Activated naive CD8-positive, alpha-beta T cell treated with anti-CD3 and anti-CD28 coated beads, Interleukin-2, amount 10 ng/mL, durations not matched to agents 7 days and 5 days (primary cell): ENCODE results near the gene INTS1. TPM values are rescaled to one million over a fixed set of nuclear protein-coding genes. Genes with fewer than 3 reads are reported as not detected.
"Not testable (repeated sequence)": the region's sequence is repeated elsewhere in the genome, so short reads cannot be mapped to it uniquely, and the experiment has no call there.

Experiments
- ATAC-seq: fragments of 150-1000 bp; cut with Tn5 transposase; one replicate; pipeline ENCODE4 v1.10.0; 2021; ENCODE audit warnings: low read depth, moderate library complexity
- POLR2A ChIA-PET: fragments of 350-600 bp; sonication (Branson Sonifier 250); formaldehyde crosslinking; loops from one replicate; lab custom pipeline; 2021; ENCODE audit warnings: antibody characterized with exemption; lab: Charles Lee
- DNase-seq: peaks from one replicate; pipeline ENCODE4 v3.0.0; 2021
- H3K27ac Mint-ChIP-seq: one replicate; pipeline ENCODE4 v1.8.0; 2022; ENCODE audit warnings: mild to moderate bottlenecking, mixed read lengths
- H3K27me3 Mint-ChIP-seq: one replicate; pipeline ENCODE4 v1.8.0; 2022; ENCODE audit warnings: mild to moderate bottlenecking, moderate library complexity, mixed read lengths
- H3K36me3 Mint-ChIP-seq: one replicate; pipeline ENCODE4 v1.8.0; 2021; ENCODE audit warnings: mild to moderate bottlenecking, mixed read lengths
- H3K4me1 Mint-ChIP-seq: one replicate; pipeline ENCODE4 v1.8.0; 2021; ENCODE audit warnings: mixed read lengths
- H3K4me3 Mint-ChIP-seq: one replicate; pipeline ENCODE4 v1.8.0; 2022; ENCODE audit warnings: mild to moderate bottlenecking, moderate library complexity, mixed read lengths
- H3K9me3 Mint-ChIP-seq: one replicate; pipeline ENCODE4 v1.8.0; 2021; ENCODE audit warnings: mixed read lengths
- total RNA-seq, 2 experiments: library from RNA; stranded (reverse); gene quantifications; one replicate each; pipeline ENCODE4 v1.2.3, GENCODE V29; 2021

The INTS1 gene
- total RNA-seq, 2 experiments from 2014 or later = 110 to 115 TPM

DNA sequence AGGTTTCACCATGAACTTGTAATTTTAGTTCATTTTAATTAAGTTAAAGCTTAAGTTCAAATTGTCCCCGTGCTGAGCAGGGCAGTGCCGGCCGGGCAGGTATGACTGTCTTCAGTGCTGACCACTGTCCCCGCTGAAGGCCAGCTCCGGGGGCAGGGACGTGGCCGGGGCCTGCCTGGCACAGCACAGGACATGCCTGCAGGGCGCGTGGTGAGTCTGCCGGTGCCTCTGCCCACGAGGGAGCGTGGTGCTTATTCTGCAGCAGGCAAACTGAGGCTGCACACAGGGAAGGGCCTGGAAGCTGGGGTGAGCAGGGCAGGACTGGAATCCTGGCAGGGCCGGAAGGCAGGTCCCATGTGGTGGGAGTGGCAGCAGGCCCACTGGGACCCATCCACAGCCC lies 54.7 kb downstream of the INTS1 start:
- POLR2A ChIA-PET = interaction anchor here (0.5 kb wide), 1 partner anchor 636 kb away, joined by 3 read pairs; no protein-coding TSS in a partner anchor
- no peak for ATAC-seq
- Mint-ChIP-seq H3K9me3 (no peaks in the 10 kb centered on the region), H3K4me3 (no peak overlapping the region), H3K36me3 (no peaks in the 10 kb centered on the region), H3K4me1 (no peaks in the 10 kb centered on the region), H3K27ac (no peak overlapping the region), H3K27me3 (no peaks in the 10 kb centered on the region)
- DNase-seq = no peak

DNA sequence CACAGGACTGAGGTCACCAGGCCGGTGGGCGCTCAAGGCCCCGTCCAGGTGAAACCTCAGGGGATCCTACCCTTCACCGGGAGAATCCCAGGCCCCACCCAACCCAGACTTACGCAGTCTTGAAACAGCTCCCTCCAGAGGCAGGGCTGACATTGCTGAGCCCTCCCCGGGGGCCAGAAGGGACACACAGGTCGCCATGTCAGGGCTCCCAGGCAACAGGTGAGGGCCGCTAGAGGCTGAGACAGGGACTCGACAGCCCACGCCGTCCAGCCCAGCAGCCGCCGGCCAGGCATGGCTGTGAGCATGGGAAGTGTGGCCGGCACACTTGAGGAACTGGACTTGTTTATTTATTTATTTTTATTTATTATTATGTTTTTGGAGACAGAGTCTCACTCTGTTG lies 55.2 kb downstream of the INTS1 start:
- no peaks in the 10 kb centered on the region for H3K4me1 Mint-ChIP-seq
- ATAC-seq (no peak), DNase-seq (no peak)
- H3K9me3 Mint-ChIP-seq = no peaks in the 10 kb centered on the region
- H3K4me3 Mint-ChIP-seq = no peak overlapping the region
- no peak overlapping the region for H3K27ac Mint-ChIP-seq
- H3K36me3 Mint-ChIP-seq = no peaks in the 10 kb centered on the region
- POLR2A ChIA-PET = interaction anchor here (0.5 kb wide), 1 partner anchor 636 kb away, joined by 3 read pairs; no protein-coding TSS in a partner anchor
- H3K27me3 Mint-ChIP-seq = no peaks in the 10 kb centered on the region

DNA sequence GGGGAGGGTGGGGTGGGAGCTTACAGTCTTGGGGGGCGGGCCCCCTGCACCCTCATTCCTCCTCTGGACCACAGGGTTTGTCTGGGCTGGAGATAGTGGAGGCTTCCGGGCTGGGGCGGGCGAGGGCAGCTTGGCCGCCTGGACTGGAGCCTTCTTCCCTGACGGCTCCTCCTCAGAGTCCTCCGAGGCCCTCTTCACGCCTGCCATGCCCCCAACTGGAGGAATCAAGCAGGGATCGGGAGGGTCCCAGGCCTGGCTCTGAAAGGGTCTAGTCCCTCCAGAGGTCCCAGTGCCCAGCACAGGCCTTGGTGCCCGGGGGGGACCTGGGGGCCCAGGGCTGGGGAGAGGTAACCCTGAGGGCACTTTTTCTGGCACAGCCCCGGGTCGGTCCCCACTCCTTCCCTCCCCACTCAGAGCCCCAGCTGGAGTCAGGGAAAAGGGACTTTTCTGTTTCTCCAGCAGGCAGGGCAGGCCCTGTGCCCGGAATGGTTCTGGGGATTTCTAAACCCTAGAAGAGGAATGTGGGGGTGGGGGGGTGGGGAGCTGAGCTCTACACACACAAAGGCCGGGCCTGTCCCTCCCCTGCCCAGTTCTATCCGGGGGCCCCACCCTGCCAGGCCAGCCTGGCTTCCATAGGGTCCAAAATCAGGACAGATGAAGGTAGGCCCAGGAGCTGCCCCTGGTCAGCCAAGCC lies 56.5 kb downstream of the INTS1 start:
- Mint-ChIP-seq H3K4me1 (no peaks in the 10 kb centered on the region), H3K27me3 (no peaks in the 10 kb centered on the region), H3K36me3 (no peaks in the 10 kb centered on the region), H3K4me3 (no peak overlapping the region), H3K27ac (no peak overlapping the region), H3K9me3 (no peaks in the 10 kb centered on the region)
- POLR2A ChIA-PET = no interaction called here
- ATAC-seq = no peak
- DNase-seq = no peak

DNA sequence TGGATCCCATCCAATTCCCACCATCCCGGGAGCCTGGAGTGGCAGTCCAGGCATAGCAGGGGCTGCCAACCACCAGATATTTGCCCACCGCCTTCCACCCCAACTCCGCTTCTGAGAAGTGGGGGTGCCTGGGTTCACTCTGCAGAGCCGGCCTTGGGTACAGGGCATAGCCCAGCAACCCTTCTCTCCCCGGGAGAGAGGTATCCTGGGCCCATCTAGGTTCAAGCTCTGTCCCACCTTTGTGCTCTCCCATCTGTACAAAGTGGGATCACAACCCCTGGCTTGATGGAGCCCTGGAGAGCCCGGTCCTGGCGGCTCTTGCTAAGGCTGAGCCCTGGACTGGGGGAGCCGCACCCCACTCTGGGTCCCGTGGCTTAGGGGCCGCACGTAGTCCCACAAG lies 57.1 kb downstream of the INTS1 start:
- POLR2A ChIA-PET = no interaction called here
- Mint-ChIP-seq H3K4me3 (no peak overlapping the region), H3K36me3 (no peaks in the 10 kb centered on the region), H3K27me3 (no peaks in the 10 kb centered on the region), H3K9me3 (no peaks in the 10 kb centered on the region), H3K27ac (no peak overlapping the region), H3K4me1 (no peaks in the 10 kb centered on the region)
- DNase-seq (no peak), ATAC-seq (peak; percentile 15)

DNA sequence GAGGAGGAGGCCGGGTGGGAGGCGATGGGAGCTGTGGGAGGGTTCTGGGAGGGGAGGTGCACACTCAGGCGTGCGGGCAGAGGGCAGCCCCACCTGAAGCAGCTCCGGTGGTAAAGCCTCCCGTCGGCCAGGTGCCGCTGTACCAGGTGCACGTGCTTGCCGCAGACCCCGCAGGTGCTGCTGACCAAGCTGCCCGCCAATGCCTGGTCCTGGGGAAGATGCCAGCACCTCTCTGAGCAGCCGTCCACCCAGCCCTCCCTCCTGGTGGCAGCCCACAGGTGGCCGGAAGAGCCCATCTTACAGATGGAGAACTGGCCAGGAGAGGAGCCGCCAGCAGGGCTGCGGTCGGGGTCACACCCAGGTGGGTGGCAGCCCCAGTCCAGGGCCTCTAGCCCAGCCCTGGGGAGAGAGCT lies 57.6 kb downstream of the INTS1 start:
- Mint-ChIP-seq H3K4me1 (no peaks in the 10 kb centered on the region), H3K9me3 (no peaks in the 10 kb centered on the region), H3K4me3 (no peak overlapping the region), H3K27me3 (no peaks in the 10 kb centered on the region), H3K27ac (no peak overlapping the region), H3K36me3 (no peaks in the 10 kb centered on the region)
- POLR2A ChIA-PET = no interaction called here
- DNase-seq = no peak
- ATAC-seq = no peak

DNA sequence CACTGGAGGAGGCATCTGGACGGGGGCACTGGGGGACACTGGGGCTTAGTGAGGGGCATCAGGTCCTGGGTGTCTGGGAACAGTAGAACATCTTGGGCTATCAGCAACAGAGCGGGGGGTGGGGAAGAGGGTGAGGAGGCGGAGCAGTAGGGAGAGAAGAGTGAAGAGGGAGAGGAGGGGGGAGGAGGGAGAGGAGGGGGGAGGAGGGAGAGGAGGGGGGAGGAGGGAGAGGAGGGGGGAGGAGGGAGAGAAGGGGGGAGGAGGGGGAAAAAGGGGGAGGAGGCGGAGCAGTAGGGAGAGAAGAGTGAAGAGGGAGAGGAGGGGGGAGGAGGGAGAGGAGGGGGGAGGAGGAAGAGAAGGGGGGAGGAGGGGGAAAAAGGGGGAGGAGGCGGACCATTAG lies 58.2 kb downstream of the INTS1 start:
- H3K9me3 Mint-ChIP-seq = not testable (repeated sequence)

DNA sequence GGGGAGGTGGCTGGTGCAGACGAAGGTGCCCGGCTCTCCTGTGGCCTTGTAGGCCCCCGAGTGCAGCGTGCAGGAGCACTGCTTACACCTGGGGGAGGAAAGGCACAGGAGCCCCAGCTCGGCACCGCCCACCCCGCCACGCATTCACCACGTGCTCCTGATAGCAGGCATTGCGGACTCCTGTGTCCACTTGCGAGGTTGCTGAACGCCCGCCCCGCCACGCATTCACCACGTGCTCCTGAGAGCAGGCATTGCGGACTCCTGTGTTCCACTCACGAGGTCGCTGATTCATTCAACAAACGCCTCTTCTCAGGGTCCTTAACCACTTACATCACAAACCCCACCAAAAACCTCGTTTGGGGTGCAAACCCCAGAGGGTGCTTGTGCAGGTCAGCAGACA lies 58.8 kb downstream of the INTS1 start:
- Mint-ChIP-seq H3K4me3 (no peak overlapping the region), H3K36me3 (no peaks in the 10 kb centered on the region), H3K27me3 (no peaks in the 10 kb centered on the region), H3K4me1 (no peaks in the 10 kb centered on the region), H3K27ac (no peak overlapping the region), H3K9me3 (no peaks in the 10 kb centered on the region)
- POLR2A ChIA-PET = no interaction called here
- no peak for DNase-seq
- ATAC-seq = no peak

More for the DNA sequence above, 58.2 kb downstream of the INTS1 start:
- H3K4me1 Mint-ChIP-seq, ATAC-seq, POLR2A ChIA-PET, H3K36me3 Mint-ChIP-seq, H3K4me3 Mint-ChIP-seq, H3K27me3 Mint-ChIP-seq, DNase-seq, H3K27ac Mint-ChIP-seq: not testable (repeated sequence)

DNA sequence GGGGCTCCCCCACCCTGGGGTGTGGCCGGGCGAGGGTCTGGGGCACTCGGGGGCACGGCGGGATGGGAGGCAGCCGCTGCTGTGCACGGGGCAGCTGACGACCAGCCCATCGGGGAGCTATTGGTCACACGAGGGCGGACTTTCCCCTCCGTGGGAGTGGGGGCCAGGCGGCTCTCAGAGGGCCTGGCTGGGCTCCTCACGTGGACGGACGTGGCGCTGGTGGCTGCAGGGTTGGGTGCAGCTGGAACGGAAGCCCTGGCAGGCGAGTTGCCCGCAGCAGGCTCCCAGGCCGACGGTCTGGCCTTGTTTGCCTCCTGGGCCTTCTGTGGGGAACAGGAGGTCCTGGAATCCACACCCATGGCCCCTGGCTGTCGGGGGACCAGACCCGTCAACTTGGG lies 59.3 kb downstream of the INTS1 start:
- H3K27me3 Mint-ChIP-seq = no peaks in the 10 kb centered on the region
- no peak overlapping the region for H3K4me3 Mint-ChIP-seq
- POLR2A ChIA-PET = no interaction called here
- no peaks in the 10 kb centered on the region for H3K4me1 Mint-ChIP-seq
- no peak overlapping the region for H3K27ac Mint-ChIP-seq
- DNase-seq = no peak
- no peaks in the 10 kb centered on the region for H3K9me3 Mint-ChIP-seq
- no peak for ATAC-seq
- H3K36me3 Mint-ChIP-seq = no peaks in the 10 kb centered on the region

DNA sequence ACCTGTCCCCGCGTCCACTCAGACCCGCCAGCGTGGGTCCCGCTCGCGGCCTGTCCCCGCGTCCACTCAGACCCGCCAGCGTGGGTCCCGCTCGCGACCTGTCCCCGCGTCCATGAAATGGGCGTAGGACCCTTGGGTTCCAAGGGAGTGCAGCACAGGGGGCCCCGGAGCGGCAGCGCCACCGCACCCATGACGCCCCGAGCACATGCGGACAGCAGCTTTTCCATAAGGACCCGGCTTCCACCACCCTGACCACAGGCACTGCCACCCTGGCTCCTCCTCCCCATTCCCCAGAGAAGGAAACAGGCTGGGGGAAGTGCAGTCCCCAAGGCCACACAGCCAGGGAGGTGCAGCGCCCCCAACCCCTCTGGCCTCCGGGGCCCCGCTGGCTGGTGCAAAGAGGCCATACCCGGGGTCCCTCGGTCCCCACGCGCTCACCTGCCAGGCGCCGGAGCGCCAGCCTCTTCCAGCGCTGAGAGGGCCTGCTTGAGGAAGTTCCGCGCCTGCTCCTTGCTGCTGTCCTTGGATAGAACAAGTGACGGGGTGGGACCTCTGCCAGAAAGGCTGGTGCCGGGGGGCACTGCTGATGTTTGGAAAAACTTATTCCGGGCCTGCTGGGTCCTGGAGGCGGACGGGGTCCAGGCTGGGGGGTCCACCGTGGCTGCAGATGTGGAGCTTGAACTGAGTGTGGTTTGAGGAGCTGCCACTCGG lies 59.8 kb downstream of the INTS1 start:
- H3K4me3 Mint-ChIP-seq = no peak overlapping the region
- H3K36me3 Mint-ChIP-seq = no peaks in the 10 kb centered on the region
- no peaks in the 10 kb centered on the region for H3K4me1 Mint-ChIP-seq
- ATAC-seq = no peak
- H3K9me3 Mint-ChIP-seq = no peaks in the 10 kb centered on the region
- no peaks in the 10 kb centered on the region for H3K27me3 Mint-ChIP-seq
- H3K27ac Mint-ChIP-seq = no peak overlapping the region
- POLR2A ChIA-PET = no interaction called here
- DNase-seq = no peak

DNA sequence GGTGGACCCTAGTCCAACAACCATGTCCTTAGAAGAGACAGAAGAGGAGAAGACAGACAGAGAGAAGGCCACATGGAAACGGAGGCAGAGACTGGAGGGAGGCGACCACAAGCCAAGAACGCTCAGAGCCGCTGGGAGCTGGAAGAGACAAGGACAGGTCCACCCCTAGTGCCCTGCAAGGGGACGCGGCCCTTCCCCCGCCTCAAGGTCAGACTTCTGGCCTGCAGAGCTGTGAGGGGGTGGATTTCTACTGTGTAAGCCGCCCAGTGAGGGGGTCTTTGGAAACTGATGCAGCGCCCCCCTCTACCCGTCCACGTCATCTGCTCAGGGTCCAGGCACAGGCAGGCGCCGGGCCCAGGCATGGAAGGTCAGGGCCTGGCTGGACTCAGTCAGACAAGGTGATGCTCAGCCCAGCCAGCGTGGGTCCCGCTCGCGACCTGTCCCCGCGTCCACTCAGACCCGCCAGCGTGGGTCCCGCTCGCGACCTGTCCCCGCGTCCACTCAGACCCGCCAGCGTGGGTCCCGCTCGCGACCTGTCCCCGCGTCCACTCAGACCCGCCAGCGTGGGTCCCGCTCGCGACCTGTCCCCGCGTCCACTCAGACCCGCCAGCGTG lies 60.5 kb downstream of the INTS1 start:
- ATAC-seq, DNase-seq, H3K4me3 Mint-ChIP-seq, H3K27me3 Mint-ChIP-seq, H3K4me1 Mint-ChIP-seq, H3K27ac Mint-ChIP-seq, H3K36me3 Mint-ChIP-seq, POLR2A ChIA-PET, H3K9me3 Mint-ChIP-seq: not testable (repeated sequence)

DNA sequence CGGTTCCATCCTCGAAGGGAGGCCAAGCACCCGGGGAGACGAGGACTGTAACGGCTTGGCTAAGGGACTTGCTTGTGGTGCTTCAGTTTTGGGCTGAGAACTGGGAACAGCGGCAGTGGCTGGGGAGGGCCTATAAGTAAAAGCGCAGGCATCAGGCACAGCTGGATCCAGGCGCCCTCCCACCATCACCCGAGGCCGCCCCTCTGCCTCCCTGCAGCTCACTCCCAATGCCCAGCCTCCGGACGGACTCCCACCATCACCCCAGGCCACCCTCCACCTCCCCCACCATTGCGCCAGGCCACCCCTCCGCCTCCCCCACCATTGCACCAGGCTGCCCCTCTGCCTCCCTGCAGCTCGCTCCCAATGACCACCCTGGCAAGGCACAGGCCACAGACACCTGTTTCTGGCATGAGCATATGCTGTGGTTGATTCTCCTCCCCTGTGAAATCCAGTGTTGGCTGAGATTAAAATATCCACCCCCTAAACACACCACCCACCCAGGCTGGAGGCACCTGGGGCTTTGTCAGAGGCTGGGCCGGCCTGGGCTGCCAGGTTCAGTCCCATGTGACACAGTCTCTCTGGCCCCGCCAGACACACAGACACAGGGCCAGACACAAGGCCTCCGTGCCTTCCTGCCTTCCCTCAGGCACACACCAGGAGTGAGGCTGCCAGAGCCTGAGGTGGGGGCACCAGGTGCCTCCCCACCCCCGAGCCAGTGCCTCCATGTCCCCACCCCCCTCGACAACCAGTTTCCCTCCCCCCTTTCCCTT lies 61.6 kb downstream of the INTS1 start:
- Mint-ChIP-seq H3K27ac (no peak overlapping the region), H3K36me3 (no peaks in the 10 kb centered on the region), H3K9me3 (no peaks in the 10 kb centered on the region), H3K27me3 (no peaks in the 10 kb centered on the region), H3K4me3 (no peak overlapping the region), H3K4me1 (no peaks in the 10 kb centered on the region)
- ATAC-seq = no peak
- DNase-seq = no peak
- POLR2A ChIA-PET = no interaction called here

DNA sequence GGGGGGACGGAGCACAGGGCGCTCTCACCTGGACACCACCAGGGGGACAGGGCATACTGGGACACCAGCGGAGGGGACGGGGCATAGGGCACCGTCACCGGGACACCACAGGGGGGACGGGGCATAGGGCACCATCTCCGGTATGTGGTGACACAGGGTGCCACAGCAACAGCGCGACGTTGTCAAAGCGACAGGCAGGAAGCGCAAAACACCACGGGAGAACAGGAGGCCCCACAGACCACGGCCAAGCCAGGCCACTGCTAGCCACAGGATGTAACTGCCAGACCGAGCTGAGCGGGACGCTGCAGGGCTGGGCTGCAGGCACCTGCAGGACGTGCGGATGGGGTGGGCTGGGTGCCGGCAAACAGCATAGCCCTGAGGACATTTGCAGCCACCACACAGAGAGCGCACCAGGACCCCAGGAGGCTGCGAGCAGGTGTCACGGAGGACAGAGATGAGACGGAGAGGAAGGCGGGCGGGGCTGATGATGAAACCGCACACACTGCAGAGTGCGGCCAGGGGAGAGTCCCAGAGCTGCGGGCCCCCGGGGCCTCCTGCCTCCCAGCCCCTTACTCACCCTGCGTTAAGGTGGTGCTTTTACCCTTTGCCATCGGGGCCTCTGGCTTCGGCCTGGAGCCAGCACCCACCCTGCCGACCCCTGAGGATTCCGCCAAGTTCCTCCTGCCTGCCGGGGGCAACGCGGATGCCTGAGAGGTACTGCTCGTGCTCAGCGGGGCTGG lies 62.4 kb downstream of the INTS1 start:
- Mint-ChIP-seq H3K9me3 (no peaks in the 10 kb centered on the region), H3K4me1 (no peaks in the 10 kb centered on the region), H3K27ac (no peak overlapping the region), H3K27me3 (no peaks in the 10 kb centered on the region), H3K36me3 (no peaks in the 10 kb centered on the region), H3K4me3 (no peak overlapping the region)
- POLR2A ChIA-PET = interaction anchor here (0.5 kb wide), 1 partner anchor 24 kb away, joined by 3 read pairs; no protein-coding TSS in a partner anchor
- ATAC-seq (no peak), DNase-seq (no peak)

DNA sequence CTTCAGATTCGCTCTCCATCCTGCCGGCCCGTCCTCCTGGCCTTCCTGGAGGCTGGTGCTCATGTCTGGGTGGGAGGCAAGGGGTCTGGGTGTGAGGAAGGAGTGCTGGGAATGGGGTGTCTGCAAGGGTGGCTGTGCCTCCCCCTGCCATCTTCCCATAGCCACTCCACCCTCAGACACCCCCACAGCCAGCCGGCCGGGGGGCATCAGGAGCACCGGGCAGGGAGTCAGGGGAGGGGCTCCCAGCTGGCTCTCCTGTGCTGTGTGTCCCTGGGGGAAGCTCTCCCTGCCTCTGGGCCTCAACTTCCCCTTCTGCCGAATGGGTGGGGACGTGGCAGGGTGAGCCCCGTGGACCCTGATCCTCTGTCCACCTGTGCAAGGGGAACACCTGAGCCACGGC lies 63.6 kb downstream of the INTS1 start:
- POLR2A ChIA-PET = no interaction called here
- ATAC-seq (no peak), DNase-seq (no peak)
- H3K27me3 Mint-ChIP-seq = no peaks in the 10 kb centered on the region
- H3K36me3 Mint-ChIP-seq = no peaks in the 10 kb centered on the region
- H3K4me3 Mint-ChIP-seq = no peak overlapping the region
- H3K27ac Mint-ChIP-seq = no peak overlapping the region
- no peaks in the 10 kb centered on the region for H3K4me1 Mint-ChIP-seq
- no peaks in the 10 kb centered on the region for H3K9me3 Mint-ChIP-seq
